Anterior cingulate cortex (tissue), 58 donors: Measurements from ENCODE around the gene SCN8A.

Experiments used
- DNase-seq, 58 donors: peaks; one replicate each; lab custom pipeline; 2025; lab: John Stamatoyannopoulos, UW

The SCN8A gene

GRCh38 chr12:51663390-51663789, 72.4 kb downstream of the SCN8A start:
- DNase-seq: no peak

- DNase-seq: no peak
Measured at GRCh38 chr12:51666696-51667095, 75.7 kb downstream of the SCN8A start.

GRCh38 chr12:51667269-51667668, 76.2 kb downstream of the SCN8A start:
- no peak for DNase-seq

- DNase-seq: no peak
Measured at GRCh38 chr12:51669271-51669670, 78.2 kb downstream of the SCN8A start.

- DNase-seq: no peak
Measured at GRCh38 chr12:51669996-51670395, 79.0 kb downstream of the SCN8A start.

- no peak for DNase-seq
Measured at GRCh38 chr12:51672334-51672733, 81.3 kb downstream of the SCN8A start.

GRCh38 chr12:51675071-51675803, 84.2 kb downstream of the SCN8A start:
- no peak for DNase-seq

- DNase-seq: no peak
Measured at GRCh38 chr12:51676875-51677274, 85.8 kb downstream of the SCN8A start.

GRCh38 chr12:51677284-51677968, 86.4 kb downstream of the SCN8A start:
- no peak for DNase-seq

GRCh38 chr12:51678086-51678724, 87.2 kb downstream of the SCN8A start:
- DNase-seq: peak in 4 of 58 donors; percentile 3 to 13 (median 4)

- no peak for DNase-seq
Measured at GRCh38 chr12:51682981-51683380, 91.9 kb downstream of the SCN8A start.

- DNase-seq: no peak
Measured at GRCh38 chr12:51683763-51684357, 92.8 kb downstream of the SCN8A start.

GRCh38 chr12:51686727-51687126, 95.7 kb downstream of the SCN8A start:
- no peak for DNase-seq

GRCh38 chr12:51687177-51687576, 96.1 kb downstream of the SCN8A start:
- no peak for DNase-seq

GRCh38 chr12:51687614-51688013, 96.6 kb downstream of the SCN8A start:
- DNase-seq: no peak

GRCh38 chr12:51689983-51690382, 99.0 kb downstream of the SCN8A start:
- DNase-seq: no peak

GRCh38 chr12:51692016-51692415, 101.0 kb downstream of the SCN8A start:
- DNase-seq: no peak

GRCh38 chr12:51693569-51693968, 102.5 kb downstream of the SCN8A start:
- no peak for DNase-seq

GRCh38 chr12:51694146-51694545, 103.1 kb downstream of the SCN8A start:
- DNase-seq: no peak

- no peak for DNase-seq
Measured at GRCh38 chr12:51695241-51696010, 104.4 kb downstream of the SCN8A start.
